ENCODE results near the gene WFDC12.

WFDC12 gene

GRCh38 chr20:45154183-45154582, 29.9 kb upstream of the WFDC12 start:
- no peaks in the 10 kb centered on the region for H3K9me3 ChIP-seq (ENCODE audit: control insufficient read depth, insufficient read depth, low read length)
- no peak overlapping the region for H3K4me3 ChIP-seq (ENCODE audit: low read length)
- H3K27ac ChIP-seq (ENCODE audit: low read depth, low read length), result no peak overlapping the region
- TF ChIP-seq CTCF (IDR thresholded peaks at IDR 0.05; ENCODE audit: low read depth, low read length, poor library complexity, severe bottlenecking), result no peak
- H3K4me1 ChIP-seq (ENCODE audit: control insufficient read depth, low read length), result no peaks in the 10 kb centered on the region
- no peaks in the 10 kb centered on the region for H3K9me2 ChIP-seq (replicated peaks; ENCODE audit: control insufficient read depth, low read length)
- no peaks in the 10 kb centered on the region for H3F3A ChIP-seq (ENCODE audit: control insufficient read depth, insufficient read depth)
- H3K79me2 ChIP-seq (ENCODE audit: control insufficient read depth, low read length), result no peaks in the 10 kb centered on the region
- H3K4me2 ChIP-seq (ENCODE audit: low read length), result no peak overlapping the region
- H3K27me3 ChIP-seq (ENCODE audit: control insufficient read depth, low read length), result peaks cover 9% of the 10 kb centered on the region
- H4K20me1 ChIP-seq (ENCODE audit: control insufficient read depth, insufficient read depth, low read depth, low read length), result no peaks in the 10 kb centered on the region
- H3K36me3 ChIP-seq (ENCODE audit: control insufficient read depth, low read length), result no peaks in the 10 kb centered on the region

GRCh38 chr20:45153752-45154151, 29.5 kb upstream of the WFDC12 start:
- Histone ChIP-seq H3K4me3 (ENCODE audit: low read length) (no peak overlapping the region), H3K4me1 (ENCODE audit: control insufficient read depth, low read length) (no peaks in the 10 kb centered on the region), H3K9me3 (ENCODE audit: control insufficient read depth, insufficient read depth, low read length) (no peaks in the 10 kb centered on the region), H3K9me2 (replicated peaks; ENCODE audit: control insufficient read depth, low read length) (no peaks in the 10 kb centered on the region), H3F3A (ENCODE audit: control insufficient read depth, insufficient read depth) (no peaks in the 10 kb centered on the region), H3K27me3 (ENCODE audit: control insufficient read depth, low read length) (peaks cover 9% of the 10 kb centered on the region), H3K36me3 (ENCODE audit: control insufficient read depth, low read length) (no peaks in the 10 kb centered on the region), H3K27ac (ENCODE audit: low read depth, low read length) (no peak overlapping the region), H3K4me2 (ENCODE audit: low read length) (no peak overlapping the region), H3K79me2 (ENCODE audit: control insufficient read depth, low read length) (no peaks in the 10 kb centered on the region), H4K20me1 (ENCODE audit: control insufficient read depth, insufficient read depth, low read depth, low read length) (no peaks in the 10 kb centered on the region)
- TF ChIP-seq EZH2phosphoT487 (IDR thresholded peaks at IDR 0.05; ENCODE audit: borderline replicate concordance, low read length) (no peak), CTCF (IDR thresholded peaks at IDR 0.05; ENCODE audit: low read depth, low read length, poor library complexity, severe bottlenecking) (no peak)

- Histone ChIP-seq H3K9me3 (ENCODE audit: control insufficient read depth, insufficient read depth, low read length) (no peaks in the 10 kb centered on the region), H3K27ac (ENCODE audit: low read depth, low read length) (no peak overlapping the region), H3F3A (ENCODE audit: control insufficient read depth, insufficient read depth) (no peaks in the 10 kb centered on the region), H3K4me3 (ENCODE audit: low read length) (no peak overlapping the region), H3K36me3 (ENCODE audit: control insufficient read depth, low read length) (no peaks in the 10 kb centered on the region), H3K4me2 (ENCODE audit: low read length) (no peak overlapping the region), H3K4me1 (ENCODE audit: control insufficient read depth, low read length) (no peaks in the 10 kb centered on the region), H3K79me2 (ENCODE audit: control insufficient read depth, low read length) (no peaks in the 10 kb centered on the region), H3K9me2 (replicated peaks; ENCODE audit: control insufficient read depth, low read length) (no peaks in the 10 kb centered on the region), H4K20me1 (ENCODE audit: control insufficient read depth, insufficient read depth, low read depth, low read length) (no peaks in the 10 kb centered on the region), H3K27me3 (ENCODE audit: control insufficient read depth, low read length) (peaks cover 6% of the 10 kb centered on the region)
- no peak for TF ChIP-seq EZH2phosphoT487 (IDR thresholded peaks at IDR 0.05; ENCODE audit: borderline replicate concordance, low read length)
- TF ChIP-seq CTCF (IDR thresholded peaks at IDR 0.05; ENCODE audit: low read depth, low read length, poor library complexity, severe bottlenecking), result no peak
Measured at GRCh38 chr20:45153147-45153546, 28.9 kb upstream of the WFDC12 start.

- Histone ChIP-seq H3K4me3 (ENCODE audit: low read length) (no peak overlapping the region), H3K27me3 (ENCODE audit: control insufficient read depth, low read length) (peaks cover 5% of the 10 kb centered on the region; the same call in 1 of the 2 replicates), H3K36me3 (ENCODE audit: control insufficient read depth, low read length) (no peaks in the 10 kb centered on the region), H3K9me2 (replicated peaks; ENCODE audit: control insufficient read depth, low read length) (no peaks in the 10 kb centered on the region), H3K27ac (ENCODE audit: low read depth, low read length) (no peak overlapping the region), H3K4me2 (ENCODE audit: low read length) (no peak overlapping the region), H3K4me1 (ENCODE audit: control insufficient read depth, low read length) (no peaks in the 10 kb centered on the region), H3K79me2 (ENCODE audit: control insufficient read depth, low read length) (no peaks in the 10 kb centered on the region), H4K20me1 (ENCODE audit: control insufficient read depth, insufficient read depth, low read depth, low read length) (no peaks in the 10 kb centered on the region), H3K9me3 (ENCODE audit: control insufficient read depth, insufficient read depth, low read length) (no peaks in the 10 kb centered on the region), H3F3A (ENCODE audit: control insufficient read depth, insufficient read depth) (no peaks in the 10 kb centered on the region)
- TF ChIP-seq CTCF (IDR thresholded peaks at IDR 0.05; ENCODE audit: low read depth, low read length, poor library complexity, severe bottlenecking), result no peak
- TF ChIP-seq EZH2phosphoT487 (IDR thresholded peaks at IDR 0.05; ENCODE audit: borderline replicate concordance, low read length), result no peak
Measured at GRCh38 chr20:45152405-45152804, 28.1 kb upstream of the WFDC12 start.

Data from DOHH2 (cell line).